ENCODE data around the gene AGTR1.
"Not testable (repeated sequence)": the region's sequence is repeated elsewhere in the genome, so short reads cannot be mapped to it uniquely, and the experiment has no call there.

AGTR1 gene

GRCh38 chr3:148718982-148719862, 21.5 kb downstream of the AGTR1 start:
- DNase-seq (ENCODE audit: low read depth), result no peak

- DNase-seq (ENCODE audit: low read depth), result no peak
Measured at GRCh38 chr3:148720873-148721272, 23.2 kb downstream of the AGTR1 start.

- no peak for DNase-seq (ENCODE audit: low read depth)
Measured at GRCh38 chr3:148723631-148724030, 25.9 kb downstream of the AGTR1 start.

- no peak for DNase-seq (ENCODE audit: low read depth)
Measured at GRCh38 chr3:148727231-148727630, 29.5 kb downstream of the AGTR1 start.

GRCh38 chr3:148728753-148729152, 31.1 kb downstream of the AGTR1 start:
- no peak for DNase-seq (ENCODE audit: low read depth)

- no peak for DNase-seq (ENCODE audit: low read depth)
Measured at GRCh38 chr3:148729476-148730055, 31.9 kb downstream of the AGTR1 start.

- DNase-seq (ENCODE audit: low read depth), result no peak
Measured at GRCh38 chr3:148730676-148731075, 33.0 kb downstream of the AGTR1 start.

GRCh38 chr3:148735597-148735996, 37.9 kb downstream of the AGTR1 start:
- DNase-seq (ENCODE audit: low read depth), result no peak

GRCh38 chr3:148736086-148736485, 38.4 kb downstream of the AGTR1 start:
- DNase-seq (ENCODE audit: low read depth), result no peak

GRCh38 chr3:148737104-148737530, 39.4 kb downstream of the AGTR1 start:
- no peak for DNase-seq (ENCODE audit: low read depth)

GRCh38 chr3:148739720-148740119, 42.0 kb downstream of the AGTR1 start:
- no peak for DNase-seq (ENCODE audit: low read depth)

GRCh38 chr3:148740291-148740690, 42.6 kb downstream of the AGTR1 start:
- DNase-seq (ENCODE audit: low read depth), result no peak

GRCh38 chr3:148741219-148741618, 43.5 kb downstream of the AGTR1 start:
- no peak for DNase-seq (ENCODE audit: low read depth)

GRCh38 chr3:148742118-148742517, 44.4 kb downstream of the AGTR1 start:
- no peak for DNase-seq (ENCODE audit: low read depth)

- DNase-seq (ENCODE audit: low read depth), result no peak
Measured at GRCh38 chr3:148746053-148746452, 48.4 kb downstream of the AGTR1 start.

GRCh38 chr3:148748283-148748682, 50.6 kb downstream of the AGTR1 start:
- DNase-seq (ENCODE audit: low read depth), result no peak

GRCh38 chr3:148750296-148750695, 52.6 kb downstream of the AGTR1 start:
- DNase-seq (ENCODE audit: low read depth), result no peak

GRCh38 chr3:148751461-148751860, 53.8 kb downstream of the AGTR1 start:
- no peak for DNase-seq (ENCODE audit: low read depth)

- DNase-seq (ENCODE audit: low read depth), result not testable (repeated sequence)
Measured at GRCh38 chr3:148753385-148753784, 55.7 kb downstream of the AGTR1 start.

GRCh38 chr3:148755570-148755969, 57.9 kb downstream of the AGTR1 start:
- DNase-seq (ENCODE audit: low read depth), result no peak

GRCh38 chr3:148756311-148756710, 58.6 kb downstream of the AGTR1 start:
- no peak for DNase-seq (ENCODE audit: low read depth)

GRCh38 chr3:148757238-148758215, 59.8 kb downstream of the AGTR1 start:
- no peak for DNase-seq (ENCODE audit: low read depth)
